HepG2 (cell line): ENCODE data around the gene CHDH. TPM values are rescaled to one million over a fixed set of nuclear protein-coding genes. Genes with fewer than 3 reads are reported as not detected.

Source experiments
- ADNP ChIP-seq: sonication (generic); formaldehyde crosslinking; IDR thresholded peaks from 2 replicates; pipeline ENCODE4 v1.4.0; 2020; ENCODE audit warnings: missing genetic modification reagents
- FOXA3 ChIP-seq: IDR thresholded peaks from 2 replicates; pipeline ENCODE4 v1.6.1; 2016; ENCODE audit warnings: missing genetic modification reagents, missing compliant biosample characterization
- FOXJ3 ChIP-seq: sonication (generic); formaldehyde crosslinking; IDR thresholded peaks from 2 replicates; pipeline ENCODE4 v1.4.0; 2020; ENCODE audit warnings: missing genetic modification reagents, mild to moderate bottlenecking, borderline replicate concordance
- KLF15 ChIP-seq: sonication (generic); formaldehyde crosslinking; IDR thresholded peaks from 2 replicates; pipeline ENCODE4 v1.8.1; 2023; ENCODE audit warnings: borderline replicate concordance, mild to moderate bottlenecking, inconsistent platforms, missing genetic modification reagents, mixed read lengths
- NCOA2 ChIP-seq: sonication (generic); formaldehyde crosslinking; IDR thresholded peaks from 2 replicates; pipeline ENCODE4 v1.8.0; 2022; ENCODE audit warnings: inconsistent platforms
- NFATC3 ChIP-seq: sonication (generic); formaldehyde crosslinking; IDR thresholded peaks from 2 replicates; pipeline ENCODE4 v1.5.1; 2020; ENCODE audit warnings: mild to moderate bottlenecking, missing genetic modification reagents
- PHF8 ChIP-seq: sonication (generic); formaldehyde crosslinking; IDR thresholded peaks from 2 replicates; pipeline ENCODE4 v1.5.0; 2020; ENCODE audit warnings: missing genetic modification reagents
- PTBP1 ChIP-seq: fragments of 200-400 bp; formaldehyde crosslinking; IDR thresholded peaks from 2 replicates; pipeline ENCODE4 v1.6.1; 2018; ENCODE audit warnings: low read length, low read depth; ENCODE audit not compliant: poor library complexity, severe bottlenecking
- ZFP62 ChIP-seq: sonication (generic); formaldehyde crosslinking; IDR thresholded peaks from 2 replicates; pipeline ENCODE4 v1.4.0; 2020; ENCODE audit warnings: missing genetic modification reagents
- ZNF546 ChIP-seq: sonication (generic); formaldehyde crosslinking; conservative IDR thresholded peaks from 2 replicates; pipeline ENCODE4 v1.8.1; 2023; ENCODE audit warnings: mild to moderate bottlenecking, missing genetic modification reagents
- ZNF761 ChIP-seq: sonication (generic); formaldehyde crosslinking; conservative IDR thresholded peaks from 2 replicates; pipeline ENCODE4 v1.4.0; 2020; ENCODE audit warnings: mild to moderate bottlenecking, missing genetic modification reagents
- ZNF816 ChIP-seq: sonication (generic); formaldehyde crosslinking; IDR thresholded peaks from 2 replicates; pipeline ENCODE4 v1.8.0; 2022; ENCODE audit warnings: missing genetic modification reagents, mild to moderate bottlenecking, borderline replicate concordance
- ZNF891 ChIP-seq: sonication (generic); formaldehyde crosslinking; IDR thresholded peaks from 2 replicates; pipeline ENCODE4 v1.5.0; 2020; ENCODE audit warnings: mild to moderate bottlenecking, missing genetic modification reagents
- ZSCAN9 ChIP-seq: IDR thresholded peaks from 2 replicates; pipeline ENCODE4 v1.6.1; 2016; ENCODE audit warnings: borderline replicate concordance
- polyA plus RNA-seq, 8 experiments: library from polyadenylated mRNA; depleted of rRNA in 3 of 8; stranded (reverse) in 7 of 8; unstranded in 1 of 8; fragments of >200 nt; fragmentation: Illumina TruSeq in 4 of 8; extraction: Trizol in 4 of 8; gene quantifications; 2 replicates each; pipeline versions ENCODE4 v1.2.1 to v1.2.3, GENCODE V29; 2011 to 2016; ENCODE audit warnings: low read depth in 4 of 8, missing spikeins in 1 of 8, mixed read lengths in 1 of 8; ENCODE audit not compliant: insufficient read depth in 1 of 8
- total RNA-seq, 5 experiments: library from RNA; depleted of rRNA; stranded (reverse); fragments of >200 nt; fragmentation: Illumina TruSeq; extraction: Trizol; gene quantifications; 2 replicates each; pipeline ENCODE4 v1.2.3, GENCODE V29; 2016; ENCODE audit warnings: low read depth in 1 of 5
- TF ChIP-seq, protein P1 (sequence below): sonication (generic); formaldehyde crosslinking; IDR thresholded peaks from 2 replicates; pipeline ENCODE4 v1.5.1; 2020; ENCODE audit warnings: missing genetic modification reagents, mild to moderate bottlenecking, borderline replicate concordance
- TF ChIP-seq, protein P2 (sequence below): IDR thresholded peaks from 2 replicates; pipeline ENCODE4 v1.6.1; 2016; ENCODE audit warnings: low read depth
- TF ChIP-seq, protein P3 (sequence below): sonication (generic); formaldehyde crosslinking; IDR thresholded peaks from 2 replicates; pipeline ENCODE4 v1.5.1; 2020; ENCODE audit warnings: missing genetic modification reagents, mild to moderate bottlenecking, borderline replicate concordance
- TF ChIP-seq, protein P4 (sequence below): sonication (generic); formaldehyde crosslinking; IDR thresholded peaks from 2 replicates; pipeline ENCODE4 v1.5.0; 2020; ENCODE audit warnings: mild to moderate bottlenecking, missing genetic modification reagents
- TF ChIP-seq, protein P5 (sequence below): sonication (generic); formaldehyde crosslinking; IDR thresholded peaks from 2 replicates; pipeline ENCODE4 v1.4.0; 2020; ENCODE audit warnings: mild to moderate bottlenecking, missing genetic modification reagents
- TF ChIP-seq, protein P6 (sequence below): IDR thresholded peaks from 2 replicates; pipeline ENCODE4 v1.6.1; 2018; ENCODE audit warnings: missing genetic modification reagents, mild to moderate bottlenecking, missing compliant biosample characterization

Gene CHDH
- total and polyA plus RNA-seq, 2 of the 13 experiments (the other 11 are each of a cell fraction or from before 2014, with no cell fraction given): 28.1 to 48.9 TPM

DNA sequence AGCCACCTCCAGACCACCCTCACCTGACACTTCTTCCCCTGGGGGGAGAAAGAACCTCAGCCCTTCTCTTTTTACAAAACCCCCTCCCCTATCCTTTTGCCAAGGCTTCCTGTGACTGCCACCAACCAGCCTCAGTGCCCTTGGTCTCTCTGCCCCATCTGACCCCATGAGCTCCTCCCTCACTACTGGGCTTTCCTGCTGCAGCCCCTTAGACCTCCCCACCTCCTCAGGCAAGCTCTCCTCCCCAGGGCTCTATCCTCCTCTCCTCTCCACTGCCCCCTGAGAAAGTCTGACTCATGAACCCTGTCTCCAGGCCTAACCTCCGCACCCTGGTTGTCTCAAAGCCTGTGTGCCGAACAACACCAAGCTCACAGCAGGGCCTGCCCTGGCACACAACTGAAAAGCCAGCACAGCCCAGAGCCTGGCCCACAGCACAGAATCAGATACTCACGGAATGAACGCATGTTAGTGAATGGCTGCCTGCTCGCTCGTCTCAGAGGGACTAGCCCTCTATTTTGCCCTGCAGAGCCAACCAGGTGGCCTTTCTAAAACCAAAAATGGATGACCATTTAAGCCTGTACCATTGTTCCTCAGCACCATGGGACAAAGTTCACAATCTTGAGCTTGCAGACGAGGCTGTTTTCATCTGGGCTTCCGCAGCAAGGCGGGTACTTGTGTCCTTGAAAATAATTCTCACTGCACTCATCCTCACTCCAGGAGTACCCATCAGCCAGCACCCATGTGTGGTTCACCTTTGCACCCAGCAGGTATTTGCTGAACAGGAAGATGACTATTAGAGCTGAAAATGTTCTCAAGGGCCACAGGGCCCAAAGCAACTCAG is 1.7 kb downstream of the CHDH start (continued):
- no peak for TF ChIP-seq PTBP1
- no peak; the same call in 1 of the 2 replicates for TF ChIP-seq ZNF546 (CRISPR knock-in tag)
- TF ChIP-seq ZNF891: no peak
- no peak for TF ChIP-seq ZNF761 (CRISPR knock-in tag)
- TF ChIP-seq ZFP62: no peak
- TF ChIP-seq, protein P1, sequence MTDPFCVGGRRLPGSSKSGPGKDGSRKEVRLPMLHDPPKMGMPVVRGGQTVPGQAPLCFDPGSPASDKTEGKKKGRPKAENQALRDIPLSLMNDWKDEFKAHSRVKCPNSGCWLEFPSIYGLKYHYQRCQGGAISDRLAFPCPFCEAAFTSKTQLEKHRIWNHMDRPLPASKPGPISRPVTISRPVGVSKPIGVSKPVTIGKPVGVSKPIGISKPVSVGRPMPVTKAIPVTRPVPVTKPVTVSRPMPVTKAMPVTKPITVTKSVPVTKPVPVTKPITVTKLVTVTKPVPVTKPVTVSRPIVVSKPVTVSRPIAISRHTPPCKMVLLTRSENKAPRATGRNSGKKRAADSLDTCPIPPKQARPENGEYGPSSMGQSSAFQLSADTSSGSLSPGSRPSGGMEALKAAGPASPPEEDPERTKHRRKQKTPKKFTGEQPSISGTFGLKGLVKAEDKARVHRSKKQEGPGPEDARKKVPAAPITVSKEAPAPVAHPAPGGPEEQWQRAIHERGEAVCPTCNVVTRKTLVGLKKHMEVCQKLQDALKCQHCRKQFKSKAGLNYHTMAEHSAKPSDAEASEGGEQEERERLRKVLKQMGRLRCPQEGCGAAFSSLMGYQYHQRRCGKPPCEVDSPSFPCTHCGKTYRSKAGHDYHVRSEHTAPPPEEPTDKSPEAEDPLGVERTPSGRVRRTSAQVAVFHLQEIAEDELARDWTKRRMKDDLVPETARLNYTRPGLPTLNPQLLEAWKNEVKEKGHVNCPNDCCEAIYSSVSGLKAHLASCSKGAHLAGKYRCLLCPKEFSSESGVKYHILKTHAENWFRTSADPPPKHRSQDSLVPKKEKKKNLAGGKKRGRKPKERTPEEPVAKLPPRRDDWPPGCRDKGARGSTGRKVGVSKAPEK (CRISPR knock-in tag): 0 out of 2 replicates have a peak, but pooled peaks have one; percentile 25
- TF ChIP-seq, protein P2, sequence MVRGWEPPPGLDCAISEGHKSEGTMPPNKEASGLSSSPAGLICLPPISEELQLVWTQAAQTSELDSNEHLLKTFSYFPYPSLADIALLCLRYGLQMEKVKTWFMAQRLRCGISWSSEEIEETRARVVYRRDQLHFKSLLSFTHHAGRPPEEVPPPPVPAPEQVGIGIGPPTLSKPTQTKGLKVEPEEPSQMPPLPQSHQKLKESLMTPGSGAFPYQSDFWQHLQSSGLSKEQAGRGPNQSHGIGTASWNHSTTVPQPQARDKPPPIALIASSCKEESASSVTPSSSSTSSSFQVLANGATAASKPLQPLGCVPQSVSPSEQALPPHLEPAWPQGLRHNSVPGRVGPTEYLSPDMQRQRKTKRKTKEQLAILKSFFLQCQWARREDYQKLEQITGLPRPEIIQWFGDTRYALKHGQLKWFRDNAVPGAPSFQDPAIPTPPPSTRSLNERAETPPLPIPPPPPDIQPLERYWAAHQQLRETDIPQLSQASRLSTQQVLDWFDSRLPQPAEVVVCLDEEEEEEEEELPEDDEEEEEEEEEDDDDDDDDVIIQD (CRISPR knock-in tag): no peak
- TF ChIP-seq ZNF816 (CRISPR knock-in tag): no peak
- peak; percentile 75; the same call in 1 of the 2 replicates for TF ChIP-seq NCOA2 (CRISPR knock-in tag)
- TF ChIP-seq ZSCAN9 (CRISPR knock-in tag): peak; percentile 79; the same call in 1 of the 2 replicates
- TF ChIP-seq, protein P3, sequence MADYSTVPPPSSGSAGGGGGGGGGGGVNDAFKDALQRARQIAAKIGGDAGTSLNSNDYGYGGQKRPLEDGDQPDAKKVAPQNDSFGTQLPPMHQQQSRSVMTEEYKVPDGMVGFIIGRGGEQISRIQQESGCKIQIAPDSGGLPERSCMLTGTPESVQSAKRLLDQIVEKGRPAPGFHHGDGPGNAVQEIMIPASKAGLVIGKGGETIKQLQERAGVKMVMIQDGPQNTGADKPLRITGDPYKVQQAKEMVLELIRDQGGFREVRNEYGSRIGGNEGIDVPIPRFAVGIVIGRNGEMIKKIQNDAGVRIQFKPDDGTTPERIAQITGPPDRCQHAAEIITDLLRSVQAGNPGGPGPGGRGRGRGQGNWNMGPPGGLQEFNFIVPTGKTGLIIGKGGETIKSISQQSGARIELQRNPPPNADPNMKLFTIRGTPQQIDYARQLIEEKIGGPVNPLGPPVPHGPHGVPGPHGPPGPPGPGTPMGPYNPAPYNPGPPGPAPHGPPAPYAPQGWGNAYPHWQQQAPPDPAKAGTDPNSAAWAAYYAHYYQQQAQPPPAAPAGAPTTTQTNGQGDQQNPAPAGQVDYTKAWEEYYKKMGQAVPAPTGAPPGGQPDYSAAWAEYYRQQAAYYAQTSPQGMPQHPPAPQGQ (CRISPR knock-in tag): no peak
- TF ChIP-seq, protein P4, sequence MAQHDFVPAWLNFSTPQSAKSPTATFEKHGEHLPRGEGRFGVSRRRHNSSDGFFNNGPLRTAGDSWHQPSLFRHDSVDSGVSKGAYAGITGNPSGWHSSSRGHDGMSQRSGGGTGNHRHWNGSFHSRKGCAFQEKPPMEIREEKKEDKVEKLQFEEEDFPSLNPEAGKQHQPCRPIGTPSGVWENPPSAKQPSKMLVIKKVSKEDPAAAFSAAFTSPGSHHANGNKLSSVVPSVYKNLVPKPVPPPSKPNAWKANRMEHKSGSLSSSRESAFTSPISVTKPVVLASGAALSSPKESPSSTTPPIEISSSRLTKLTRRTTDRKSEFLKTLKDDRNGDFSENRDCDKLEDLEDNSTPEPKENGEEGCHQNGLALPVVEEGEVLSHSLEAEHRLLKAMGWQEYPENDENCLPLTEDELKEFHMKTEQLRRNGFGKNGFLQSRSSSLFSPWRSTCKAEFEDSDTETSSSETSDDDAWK (CRISPR knock-in tag): no peak
- TF ChIP-seq ADNP (CRISPR knock-in tag): no peak
- TF ChIP-seq, protein P5, sequence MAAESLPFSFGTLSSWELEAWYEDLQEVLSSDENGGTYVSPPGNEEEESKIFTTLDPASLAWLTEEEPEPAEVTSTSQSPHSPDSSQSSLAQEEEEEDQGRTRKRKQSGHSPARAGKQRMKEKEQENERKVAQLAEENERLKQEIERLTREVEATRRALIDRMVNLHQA (CRISPR knock-in tag): no peak
- TF ChIP-seq FOXA3 (CRISPR knock-in tag): no peak; the same call in 1 of the 2 replicates
- no peak; the same call in 1 of the 2 replicates for TF ChIP-seq FOXJ3 (CRISPR knock-in tag)
- TF ChIP-seq KLF15 (CRISPR knock-in tag): no peak
- TF ChIP-seq, protein P6, sequence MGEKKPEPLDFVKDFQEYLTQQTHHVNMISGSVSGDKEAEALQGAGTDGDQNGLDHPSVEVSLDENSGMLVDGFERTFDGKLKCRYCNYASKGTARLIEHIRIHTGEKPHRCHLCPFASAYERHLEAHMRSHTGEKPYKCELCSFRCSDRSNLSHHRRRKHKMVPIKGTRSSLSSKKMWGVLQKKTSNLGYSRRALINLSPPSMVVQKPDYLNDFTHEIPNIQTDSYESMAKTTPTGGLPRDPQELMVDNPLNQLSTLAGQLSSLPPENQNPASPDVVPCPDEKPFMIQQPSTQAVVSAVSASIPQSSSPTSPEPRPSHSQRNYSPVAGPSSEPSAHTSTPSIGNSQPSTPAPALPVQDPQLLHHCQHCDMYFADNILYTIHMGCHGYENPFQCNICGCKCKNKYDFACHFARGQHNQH (CRISPR knock-in tag): no peak
- peak; percentile 69 for TF ChIP-seq PHF8
- TF ChIP-seq NFATC3 (CRISPR knock-in tag): no peak
